Measurements from ENCODE around the gene MAMLD1. TPM values are rescaled to one million over a fixed set of nuclear protein-coding genes. Genes with fewer than 3 reads are reported as not detected.

MAMLD1 gene
- total and polyA plus RNA-seq, 12 donors = 1.2 to 4.2 (median 2.3) TPM

DNA sequence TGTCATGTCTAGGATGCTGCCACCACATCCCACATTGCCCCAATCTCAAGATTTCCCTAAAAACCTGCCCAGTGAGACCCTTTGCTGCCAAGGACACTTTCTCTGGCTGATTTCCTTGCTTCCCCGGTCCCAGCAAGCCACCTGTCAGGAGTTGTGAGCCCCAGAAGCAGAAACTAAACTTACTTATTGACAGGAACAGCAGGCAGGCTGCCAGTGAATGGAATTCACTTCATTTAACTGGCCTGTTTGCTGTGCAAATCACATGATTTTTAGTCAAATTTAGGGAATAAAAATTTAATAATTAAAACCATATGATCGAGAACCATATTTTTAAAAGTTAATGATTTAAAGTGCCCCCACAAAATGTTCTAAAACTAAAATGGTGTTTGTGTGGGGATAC lies 48.5 kb downstream of the MAMLD1 start:
- TF ChIP-seq, protein P1, sequence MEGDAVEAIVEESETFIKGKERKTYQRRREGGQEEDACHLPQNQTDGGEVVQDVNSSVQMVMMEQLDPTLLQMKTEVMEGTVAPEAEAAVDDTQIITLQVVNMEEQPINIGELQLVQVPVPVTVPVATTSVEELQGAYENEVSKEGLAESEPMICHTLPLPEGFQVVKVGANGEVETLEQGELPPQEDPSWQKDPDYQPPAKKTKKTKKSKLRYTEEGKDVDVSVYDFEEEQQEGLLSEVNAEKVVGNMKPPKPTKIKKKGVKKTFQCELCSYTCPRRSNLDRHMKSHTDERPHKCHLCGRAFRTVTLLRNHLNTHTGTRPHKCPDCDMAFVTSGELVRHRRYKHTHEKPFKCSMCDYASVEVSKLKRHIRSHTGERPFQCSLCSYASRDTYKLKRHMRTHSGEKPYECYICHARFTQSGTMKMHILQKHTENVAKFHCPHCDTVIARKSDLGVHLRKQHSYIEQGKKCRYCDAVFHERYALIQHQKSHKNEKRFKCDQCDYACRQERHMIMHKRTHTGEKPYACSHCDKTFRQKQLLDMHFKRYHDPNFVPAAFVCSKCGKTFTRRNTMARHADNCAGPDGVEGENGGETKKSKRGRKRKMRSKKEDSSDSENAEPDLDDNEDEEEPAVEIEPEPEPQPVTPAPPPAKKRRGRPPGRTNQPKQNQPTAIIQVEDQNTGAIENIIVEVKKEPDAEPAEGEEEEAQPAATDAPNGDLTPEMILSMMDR (IDR thresholded peaks at IDR 0.05) = no peak
- intact Hi-C loops (cut with DNase I) = no loop called here
- 67 to 72% methylated on average over 2 of the region's 2 CpGs for WGBS, 2 donors

DNA sequence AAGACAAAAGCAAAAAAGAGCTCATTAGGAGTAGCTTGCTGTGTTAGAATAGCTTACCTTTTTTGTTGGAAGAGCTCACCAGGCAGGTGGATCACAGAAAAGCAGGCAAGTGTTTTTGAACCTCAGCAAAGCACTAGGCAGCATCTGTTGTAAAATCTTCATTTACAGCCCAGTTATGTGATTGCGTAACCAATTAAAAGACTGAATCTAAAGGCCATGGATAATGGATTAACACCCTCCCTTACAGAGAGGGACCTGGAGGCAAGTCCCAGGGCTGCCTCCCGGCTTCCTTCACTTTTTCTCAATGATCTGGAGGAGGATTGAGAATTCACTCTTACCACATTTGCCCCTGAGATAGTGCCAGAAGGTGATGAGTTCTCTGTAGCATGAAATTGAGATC lies 51.1 kb downstream of the MAMLD1 start:
- Histone ChIP-seq H3K36me3 (no peaks in the 10 kb centered on the region), H3K4me3 (no peak overlapping the region), H3K27me3 (no peaks in the 10 kb centered on the region), H3K27ac (no peak overlapping the region), H3K4me1 (peaks cover 0 to 12% (median 4%) of the 10 kb centered on the region in 9 donors), H3K9me3 (no peaks in the 10 kb centered on the region)
- TF ChIP-seq, protein P1 (IDR thresholded peaks at IDR 0.05) = no peak
- DNase-seq = no peak
- 89 to 95% methylated on average over 2 of the region's 2 CpGs for WGBS, 2 donors
- ATAC-seq = no peak
- intact Hi-C loops (cut with DNase I) = no loop called here

More for the DNA sequence above, 48.5 kb downstream of the MAMLD1 start:
- Histone ChIP-seq H3K27ac (no peak overlapping the region), H3K4me1 (peaks cover 0 to 15% (median 6%) of the 10 kb centered on the region in 9 donors), H3K4me3 (no peak overlapping the region), H3K9me3 (no peaks in the 10 kb centered on the region), H3K36me3 (no peaks in the 10 kb centered on the region), H3K27me3 (no peaks in the 10 kb centered on the region)
- DNase-seq (no peak), ATAC-seq (no peak)

DNA sequence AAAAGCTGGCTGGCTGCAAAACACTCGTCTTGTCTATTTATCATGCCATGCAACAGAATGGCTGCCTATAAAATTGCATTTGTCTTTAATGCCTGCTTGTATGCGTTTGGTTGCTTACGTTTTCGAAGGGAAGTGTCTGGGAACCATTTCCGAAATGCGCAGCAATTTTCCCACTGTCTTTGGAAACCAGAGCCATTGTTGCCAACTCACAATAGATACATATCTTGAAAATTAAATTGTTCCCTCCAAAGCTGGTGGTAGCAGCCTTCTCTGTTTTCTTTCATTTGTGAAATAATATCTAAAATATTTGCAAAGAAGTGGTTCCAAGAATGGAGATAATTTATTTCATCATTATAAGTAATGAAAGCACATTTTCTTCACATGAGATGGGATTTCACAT lies 53.4 kb downstream of the MAMLD1 start:
- no peak overlapping the region for H3K4me3 ChIP-seq
- no peaks in the 10 kb centered on the region for H3K27me3 ChIP-seq
- intact Hi-C loops (cut with DNase I) = loop anchor here in 1 of 10 donors (2.0 kb wide), 1 partner anchor 28 kb away; no protein-coding TSS in a partner anchor
- ATAC-seq (no peak), DNase-seq (no peak)
- H3K4me1 ChIP-seq = no peaks in the 10 kb centered on the region
- no peak overlapping the region for H3K27ac ChIP-seq
- H3K36me3 ChIP-seq = no peaks in the 10 kb centered on the region
- TF ChIP-seq, protein P1 (IDR thresholded peaks at IDR 0.05) = no peak
- no peaks in the 10 kb centered on the region for H3K9me3 ChIP-seq
- 68 to 94% methylated on average over 6 of the region's 6 CpGs for WGBS, 2 donors

DNA sequence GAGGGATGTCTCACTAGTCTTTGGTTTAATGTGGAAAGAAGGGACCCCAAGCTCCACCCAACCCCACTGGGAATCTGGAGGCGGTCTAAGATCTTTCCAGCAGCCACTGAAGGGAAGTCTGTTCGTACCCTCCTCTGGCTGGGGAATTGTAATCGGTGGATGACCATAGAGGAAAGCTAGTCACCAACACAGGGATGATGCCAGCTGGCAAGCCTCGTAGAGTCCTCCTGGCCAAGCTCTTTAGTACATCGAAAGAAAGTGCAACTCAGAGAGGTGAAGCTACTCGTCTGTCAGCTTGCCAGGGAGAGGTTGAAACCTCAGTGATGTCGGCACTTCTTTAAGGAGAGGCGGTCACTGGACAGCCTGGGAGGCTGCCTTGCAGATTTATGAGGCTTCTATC lies 58.7 kb downstream of the MAMLD1 start:
- TF ChIP-seq, protein P1 (IDR thresholded peaks at IDR 0.05) = no peak
- Histone ChIP-seq H3K36me3 (no peaks in the 10 kb centered on the region), H3K9me3 (no peaks in the 10 kb centered on the region), H3K27ac (no peak overlapping the region), H3K4me3 (no peak overlapping the region), H3K27me3 (no peaks in the 10 kb centered on the region), H3K4me1 (no peaks in the 10 kb centered on the region)
- intact Hi-C loops (cut with DNase I) = no loop called here
- DNase-seq (peak; percentile 16 to 33), ATAC-seq (peak in 3 of 8 donors; percentile 52 to 70 (median 67))
- 32 to 40% methylated on average over 8 of the region's 8 CpGs for WGBS, 2 donors

Measured in heart right ventricle (tissue), 16 donors.